NCI-H774 (cell line): ENCODE measurements around the gene PBX1.
A peak's percentile ranks its signal among the peaks of the same experiment; 100 is the strongest.
"Not testable (repeated sequence)": the region's sequence is repeated elsewhere in the genome, so short reads cannot be mapped to it uniquely, and the experiment has no call there.

Experiments used
- DNase-seq: peaks from one replicate; lab custom pipeline; 2025; lab: John Stamatoyannopoulos, UW

The PBX1 gene

GRCh38 chr1:164558461-164559341 lies at the start of gene PBX1:
TSS of gene PBX1 (plus strand) at chr1:164559184.
- DNase-seq = peak; percentile 98

- DNase-seq = no peak
Measured at GRCh38 chr1:164510435-164510834, 48.5 kb upstream of the PBX1 start.

- no peak for DNase-seq
Measured at GRCh38 chr1:164511001-164511705, 47.8 kb upstream of the PBX1 start.

GRCh38 chr1:164515231-164515630 lies 43.8 kb upstream of the PBX1 start:
- no peak for DNase-seq

GRCh38 chr1:164515711-164516331 lies 43.2 kb upstream of the PBX1 start:
- no peak for DNase-seq

- DNase-seq = no peak
Measured at GRCh38 chr1:164516591-164516990, 42.4 kb upstream of the PBX1 start.

- DNase-seq = no peak
Measured at GRCh38 chr1:164518692-164519332, 40.2 kb upstream of the PBX1 start.

GRCh38 chr1:164519426-164519825 lies 39.6 kb upstream of the PBX1 start:
- DNase-seq = no peak

GRCh38 chr1:164524810-164525209 lies 34.2 kb upstream of the PBX1 start:
- no peak for DNase-seq

- DNase-seq = no peak
Measured at GRCh38 chr1:164534863-164535610, 23.9 kb upstream of the PBX1 start.

GRCh38 chr1:164552463-164552988 lies 6.5 kb upstream of the PBX1 start:
- not testable (repeated sequence) for DNase-seq

- peak; percentile 45 for DNase-seq
Measured at GRCh38 chr1:164557270-164557669, 1.7 kb upstream of the PBX1 start.

- DNase-seq = peak; percentile 59
Measured at GRCh38 chr1:164559342-164560051, 513 bp downstream of the PBX1 start.

GRCh38 chr1:164560121-164560541 lies 1.1 kb downstream of the PBX1 start:
- no peak for DNase-seq

GRCh38 chr1:164560556-164560955 lies 1.6 kb downstream of the PBX1 start:
- no peak for DNase-seq

- no peak for DNase-seq
Measured at GRCh38 chr1:164561007-164561406, 2.0 kb downstream of the PBX1 start.

GRCh38 chr1:164561472-164561871 lies 2.5 kb downstream of the PBX1 start:
- DNase-seq = no peak

GRCh38 chr1:164562061-164562460 lies 3.1 kb downstream of the PBX1 start:
- no peak for DNase-seq

GRCh38 chr1:164562511-164562910 lies 3.5 kb downstream of the PBX1 start:
- no peak for DNase-seq

GRCh38 chr1:164562947-164563520 lies 4.0 kb downstream of the PBX1 start:
- DNase-seq = no peak
